Thyroid gland (tissue), 4 donors: ENCODE results near the gene EXOC6.

Experiments used
- POLR2A ChIP-seq, 2 donors: fragments of 450-650 bp; IDR thresholded peaks; one replicate each; pipeline ENCODE4 v1.6.1; 2017; ENCODE audit warnings: antibody characterized with exemption in 2 of 2, mild to moderate bottlenecking in 2 of 2, moderate library complexity in 1 of 2
- TF ChIP-seq, protein P1 (sequence below), 6 experiments: fragments of 200-600 bp in 3 of 6; fragments of 450-650 bp in 3 of 6; sonication (generic) in 3 of 6; IDR thresholded peaks; one replicate each; pipeline ENCODE4 v1.5.1; 2016 to 2019; ENCODE audit warnings: antibody characterized with exemption in 6 of 6, mild to moderate bottlenecking in 2 of 6, inconsistent platforms in 1 of 6, moderate library complexity in 1 of 6

DNA sequence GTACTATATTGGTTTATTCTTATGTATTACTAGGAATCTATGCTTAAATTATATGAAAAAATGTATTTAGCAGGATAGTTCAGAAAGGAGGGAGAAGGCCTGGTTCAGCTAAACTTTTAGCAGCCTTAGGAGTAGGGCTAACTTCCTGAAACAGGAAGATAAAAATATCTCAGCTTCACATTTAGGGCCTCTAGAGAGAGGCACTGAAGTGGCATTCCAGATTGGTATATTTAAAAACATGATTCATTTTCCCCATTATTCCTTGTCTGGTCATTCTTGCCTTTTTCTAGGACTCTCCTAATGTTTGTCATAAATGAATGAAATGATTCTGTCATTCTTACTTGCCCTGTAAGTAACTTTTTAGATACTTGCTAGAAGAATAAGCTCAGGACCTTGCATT is 149.3 kb downstream of the EXOC6 start:
- TF ChIP-seq, protein P1, sequence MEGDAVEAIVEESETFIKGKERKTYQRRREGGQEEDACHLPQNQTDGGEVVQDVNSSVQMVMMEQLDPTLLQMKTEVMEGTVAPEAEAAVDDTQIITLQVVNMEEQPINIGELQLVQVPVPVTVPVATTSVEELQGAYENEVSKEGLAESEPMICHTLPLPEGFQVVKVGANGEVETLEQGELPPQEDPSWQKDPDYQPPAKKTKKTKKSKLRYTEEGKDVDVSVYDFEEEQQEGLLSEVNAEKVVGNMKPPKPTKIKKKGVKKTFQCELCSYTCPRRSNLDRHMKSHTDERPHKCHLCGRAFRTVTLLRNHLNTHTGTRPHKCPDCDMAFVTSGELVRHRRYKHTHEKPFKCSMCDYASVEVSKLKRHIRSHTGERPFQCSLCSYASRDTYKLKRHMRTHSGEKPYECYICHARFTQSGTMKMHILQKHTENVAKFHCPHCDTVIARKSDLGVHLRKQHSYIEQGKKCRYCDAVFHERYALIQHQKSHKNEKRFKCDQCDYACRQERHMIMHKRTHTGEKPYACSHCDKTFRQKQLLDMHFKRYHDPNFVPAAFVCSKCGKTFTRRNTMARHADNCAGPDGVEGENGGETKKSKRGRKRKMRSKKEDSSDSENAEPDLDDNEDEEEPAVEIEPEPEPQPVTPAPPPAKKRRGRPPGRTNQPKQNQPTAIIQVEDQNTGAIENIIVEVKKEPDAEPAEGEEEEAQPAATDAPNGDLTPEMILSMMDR (IDR thresholded peaks at IDR 0.05) = no peak
- TF ChIP-seq POLR2A (IDR thresholded peaks at IDR 0.05) = no peak
